ENCODE data around the gene NUTM2F. TPM values are rescaled to one million over a fixed set of nuclear protein-coding genes. Genes with fewer than 3 reads are reported as not detected.

Gene NUTM2F
- total RNA-seq, 2 donors from 2014 or later: not detected

DNA sequence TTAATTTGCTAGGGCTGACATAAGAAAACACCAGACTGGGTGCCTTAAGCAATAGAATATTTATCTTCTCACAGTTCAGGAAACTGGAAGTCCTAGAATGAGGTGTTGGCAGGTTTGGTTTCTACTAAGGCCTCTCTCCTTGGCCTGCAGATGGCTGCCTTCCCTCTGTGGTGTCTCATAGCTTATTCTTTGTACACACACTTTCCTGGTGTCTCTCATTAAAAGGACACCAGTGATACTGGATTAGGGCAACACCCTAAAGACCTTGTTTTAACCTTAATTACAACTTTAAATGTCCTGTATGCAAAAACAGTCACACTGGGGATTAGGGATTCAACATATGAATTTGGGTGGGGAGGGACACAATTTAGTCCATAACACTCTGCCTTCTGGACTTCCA lies 25.1 kb downstream of the NUTM2F start:
- TF ChIP-seq, protein P1, sequence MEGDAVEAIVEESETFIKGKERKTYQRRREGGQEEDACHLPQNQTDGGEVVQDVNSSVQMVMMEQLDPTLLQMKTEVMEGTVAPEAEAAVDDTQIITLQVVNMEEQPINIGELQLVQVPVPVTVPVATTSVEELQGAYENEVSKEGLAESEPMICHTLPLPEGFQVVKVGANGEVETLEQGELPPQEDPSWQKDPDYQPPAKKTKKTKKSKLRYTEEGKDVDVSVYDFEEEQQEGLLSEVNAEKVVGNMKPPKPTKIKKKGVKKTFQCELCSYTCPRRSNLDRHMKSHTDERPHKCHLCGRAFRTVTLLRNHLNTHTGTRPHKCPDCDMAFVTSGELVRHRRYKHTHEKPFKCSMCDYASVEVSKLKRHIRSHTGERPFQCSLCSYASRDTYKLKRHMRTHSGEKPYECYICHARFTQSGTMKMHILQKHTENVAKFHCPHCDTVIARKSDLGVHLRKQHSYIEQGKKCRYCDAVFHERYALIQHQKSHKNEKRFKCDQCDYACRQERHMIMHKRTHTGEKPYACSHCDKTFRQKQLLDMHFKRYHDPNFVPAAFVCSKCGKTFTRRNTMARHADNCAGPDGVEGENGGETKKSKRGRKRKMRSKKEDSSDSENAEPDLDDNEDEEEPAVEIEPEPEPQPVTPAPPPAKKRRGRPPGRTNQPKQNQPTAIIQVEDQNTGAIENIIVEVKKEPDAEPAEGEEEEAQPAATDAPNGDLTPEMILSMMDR (IDR thresholded peaks at IDR 0.05): no peak
- no peak for TF ChIP-seq POLR2A (IDR thresholded peaks at IDR 0.05)
- no peaks in the 10 kb centered on the region for H3K27me3 ChIP-seq

DNA sequence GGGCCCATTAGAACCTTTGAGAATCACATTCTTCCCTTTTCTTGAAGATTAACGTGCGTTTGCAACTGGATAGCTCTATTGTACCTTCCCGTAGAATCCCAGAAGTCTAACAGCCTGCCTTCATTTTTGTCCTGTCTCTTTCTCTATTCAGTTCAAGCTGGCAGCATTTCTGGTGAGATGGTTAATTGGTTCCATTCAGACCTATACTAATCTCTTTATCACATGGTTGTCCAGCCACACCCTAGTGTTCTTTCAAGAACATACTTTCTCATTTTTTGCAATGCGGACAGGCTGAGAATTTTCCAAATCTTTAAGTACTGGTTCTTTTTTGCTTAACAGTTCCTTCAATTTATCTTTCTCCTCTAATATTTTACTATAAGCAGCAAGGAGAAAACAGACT lies 26.0 kb downstream of the NUTM2F start:
- intact Hi-C loops (cut with DNase I): no loop called here
- TF ChIP-seq, protein P1 (IDR thresholded peaks at IDR 0.05): no peak
- TF ChIP-seq POLR2A (IDR thresholded peaks at IDR 0.05): no peak
- no peak overlapping the region for H3K4me3 ChIP-seq
- H3K9me3 ChIP-seq: no peaks in the 10 kb centered on the region
- no peaks in the 10 kb centered on the region for H3K36me3 ChIP-seq (replicated peaks in 1 of 2; ENCODE audit: insufficient read depth in 1 of 2, low read depth in 2 of 2)
- H3K27me3 ChIP-seq: no peaks in the 10 kb centered on the region
- DNase-seq: no peak
- no peak for ATAC-seq
- WGBS, 2 donors: 92 to 96% methylated on average over 4 of the region's 4 CpGs
- peaks cover 15% of the 10 kb centered on the region for H3K4me1 ChIP-seq
- H3K27ac ChIP-seq: no peak overlapping the region

More for the DNA sequence above, 25.1 kb downstream of the NUTM2F start:
- no peak for DNase-seq
- Histone ChIP-seq H3K36me3 (replicated peaks in 1 of 2; ENCODE audit: insufficient read depth in 1 of 2, low read depth in 2 of 2) (no peaks in the 10 kb centered on the region), H3K27ac (no peak overlapping the region), H3K9me3 (no peaks in the 10 kb centered on the region), H3K4me3 (no peak overlapping the region), H3K4me1 (peaks cover 8% of the 10 kb centered on the region)
- intact Hi-C loops (cut with DNase I): no loop called here
- ATAC-seq: no peak

DNA sequence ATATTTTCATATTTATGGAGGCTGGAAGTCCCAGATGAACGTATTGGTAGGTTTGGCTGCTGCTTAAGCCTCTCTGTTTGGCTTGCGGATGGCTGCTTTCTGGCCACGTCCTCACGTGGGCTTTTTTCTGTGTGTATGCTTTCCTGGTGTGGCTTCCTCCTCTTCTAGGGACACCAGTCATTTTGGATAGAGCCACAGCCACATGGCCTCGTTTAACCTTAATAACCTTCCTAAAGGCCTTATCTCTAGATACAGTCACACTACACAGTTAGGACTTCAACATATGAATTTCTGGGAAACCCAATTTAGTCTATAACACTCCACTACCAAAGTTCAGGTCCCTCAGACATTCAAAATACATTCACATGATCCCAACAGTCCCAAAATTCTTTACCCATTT lies 26.9 kb downstream of the NUTM2F start:
- intact Hi-C loops (cut with DNase I): no loop called here
- no peaks in the 10 kb centered on the region for H3K9me3 ChIP-seq
- no peak overlapping the region for H3K4me3 ChIP-seq
- no peaks in the 10 kb centered on the region for H3K36me3 ChIP-seq (replicated peaks in 1 of 2; ENCODE audit: insufficient read depth in 1 of 2, low read depth in 2 of 2)
- ATAC-seq (no peak), DNase-seq (no peak)
- no peaks in the 10 kb centered on the region for H3K27me3 ChIP-seq
- H3K4me1 ChIP-seq: peaks cover 15% of the 10 kb centered on the region
- WGBS, 2 donors: 87 to 88% methylated on average over 5 of the region's 5 CpGs
- H3K27ac ChIP-seq: no peak overlapping the region
- TF ChIP-seq POLR2A (IDR thresholded peaks at IDR 0.05): no peak
- TF ChIP-seq, protein P1 (IDR thresholded peaks at IDR 0.05): no peak

DNA sequence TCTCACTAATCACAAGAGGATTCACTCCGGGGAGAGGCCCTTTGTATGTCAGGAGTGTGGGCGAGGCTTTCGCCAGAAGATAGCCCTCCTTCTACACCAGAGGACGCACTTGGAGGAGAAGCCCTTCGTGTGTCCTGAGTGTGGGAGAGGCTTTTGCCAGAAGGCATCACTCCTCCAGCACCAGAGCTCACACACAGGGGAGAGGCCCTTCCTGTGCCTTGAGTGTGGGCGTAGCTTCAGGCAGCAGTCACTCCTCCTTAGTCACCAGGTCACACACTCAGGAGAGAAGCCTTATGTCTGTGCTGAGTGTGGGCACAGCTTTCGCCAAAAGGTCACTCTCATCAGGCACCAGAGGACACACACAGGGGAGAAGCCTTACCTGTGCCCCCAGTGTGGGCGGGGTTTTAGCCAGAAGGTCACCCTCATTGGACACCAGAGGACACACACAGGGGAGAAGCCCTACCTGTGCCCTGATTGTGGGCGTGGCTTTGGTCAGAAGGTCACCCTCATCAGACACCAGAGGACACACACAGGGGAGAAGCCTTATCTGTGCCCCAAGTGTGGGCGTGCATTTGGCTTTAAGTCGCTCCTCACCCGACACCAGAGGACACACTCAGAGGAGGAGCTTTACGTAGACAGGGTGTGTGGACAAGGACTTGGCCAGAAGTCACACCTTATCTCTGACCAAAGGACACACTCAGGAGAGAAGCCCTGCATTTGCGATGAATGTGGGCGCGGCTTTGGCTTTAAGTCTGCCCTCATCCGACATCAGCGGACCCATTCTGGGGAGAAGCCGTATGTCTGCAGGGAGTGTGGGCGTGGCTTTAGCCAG lies 27.8 kb downstream of the NUTM2F start:
- H3K4me3 ChIP-seq: no peak overlapping the region
- TF ChIP-seq POLR2A (IDR thresholded peaks at IDR 0.05): no peak
- TF ChIP-seq, protein P1 (IDR thresholded peaks at IDR 0.05): no peak
- H3K27ac ChIP-seq: no peak overlapping the region
- no peaks in the 10 kb centered on the region for H3K27me3 ChIP-seq
- WGBS, 2 donors: 94 to 95% methylated on average over 12 to 20 of the region's 20 CpGs
- no peaks in the 10 kb centered on the region for H3K36me3 ChIP-seq (replicated peaks in 1 of 2; ENCODE audit: insufficient read depth in 1 of 2, low read depth in 2 of 2)
- no peak for DNase-seq
- intact Hi-C loops (cut with DNase I): no loop called here
- peaks cover 15% of the 10 kb centered on the region for H3K4me1 ChIP-seq
- no peak for ATAC-seq
- no peaks in the 10 kb centered on the region for H3K9me3 ChIP-seq
